ENCODE results near the gene TRMT112.

- TF ChIP-seq FOXM1 (IDR thresholded peaks at IDR 0.05; ENCODE audit: borderline replicate concordance): no peak
- TF ChIP-seq SP1 (IDR thresholded peaks at IDR 0.05): no peak
- no peak for TF ChIP-seq ARNT (IDR thresholded peaks at IDR 0.05)
- no peak for TF ChIP-seq FOXK2 (IDR thresholded peaks at IDR 0.05)
- no peak for TF ChIP-seq BHLHE40 (IDR thresholded peaks at IDR 0.05; ENCODE audit: borderline replicate concordance)
- TF ChIP-seq ZNF384 (IDR thresholded peaks at IDR 0.05): no peak
These were observed 21.1 kb downstream of the TRMT112 start for GRCh38 chr11:64296236-64296635.
